HepG2 (cell line): ENCODE results near the gene GARIN3. TPM values are rescaled to one million over a fixed set of nuclear protein-coding genes. Genes with fewer than 3 reads are reported as not detected.

Experiments
- ATAC-seq: fragments of 200-7000 bp; cut with Tn5 transposase; 3 replicates; pipeline ENCODE4 v1.9.1; 2020; ENCODE audit warnings: mild to moderate bottlenecking, moderate library complexity
- BruUV-seq: library from RNA; stranded (reverse); fragments of 400-500 nt; replicated peaks from 2 replicates; lab custom pipeline; 2021; lab: Mats Ljungman, UMichigan
- CTCF ChIA-PET: fragments of 300-600 bp; formaldehyde crosslinking; extraction: SDS; loops from one replicate; lab custom pipeline; 2021; ENCODE audit warnings: low total read pairs, inconsistent platforms, low intra/inter-chr PET ratio; lab: Yijun Ruan, JAX
- POLR2A ChIA-PET: fragments of 350-600 bp; sonication (Branson Sonifier 250); formaldehyde crosslinking; loops from one replicate; lab custom pipeline; 2020; ENCODE audit warnings: antibody characterized with exemption, inconsistent platforms; lab: Yijun Ruan, JAX
- DNase-seq: peaks from one replicate; pipeline ENCODE4 v3.0.0-alpha.2; 2015; ENCODE audit warnings: low spot score
- FAIRE-seq: peaks from 3 replicates; lab custom pipeline; 2011; peaks lifted over from hg19 to GRCh38; lab: Jason Lieb, UNC
- H2AFZ ChIP-seq: one replicate; pipeline ENCODE4 v1.6.1; 2011; ENCODE audit warnings: low read length, inconsistent platforms
- H3K27ac ChIP-seq: fragments of 300-600 bp; 3 replicates; pipeline ENCODE4 v1.8.0; 2011; ENCODE audit warnings: mixed run types, mild to moderate bottlenecking, mixed read lengths, low read length, inconsistent platforms; ENCODE audit not compliant: insufficient read depth; ENCODE audit errors: extremely low read length
- H3K27me3 ChIP-seq, 2 experiments: fragments of 200-600 bp in 1 of 2; 2 replicates in 1 of 2; 3 replicates in 1 of 2; pipeline versions ENCODE4 v1.6.0 to v1.8.0; 2011; ENCODE audit warnings: low read length in 2 of 2, mild to moderate bottlenecking in 2 of 2, moderate library complexity in 2 of 2, inconsistent platforms in 1 of 2; ENCODE audit not compliant: insufficient read depth in 2 of 2, control insufficient read depth in 1 of 2
- H3K36me3 ChIP-seq, 2 experiments: fragments of 200-600 bp in 1 of 2; replicated peaks in 1 of 2; 2 replicates in 1 of 2; 3 replicates in 1 of 2; pipeline versions ENCODE4 v1.5.1 to v1.8.0; 2011; ENCODE audit warnings: low read length in 2 of 2, inconsistent platforms in 1 of 2; ENCODE audit not compliant: insufficient read depth in 2 of 2, control insufficient read depth in 1 of 2
- H3K4me1 ChIP-seq: 2 replicates; pipeline ENCODE4 v1.5.1; 2012; ENCODE audit warnings: low read length, inconsistent platforms; ENCODE audit not compliant: insufficient read depth
- H3K4me2 ChIP-seq: 2 replicates; pipeline ENCODE4 v1.6.0; 2011; ENCODE audit warnings: low read depth, low read length, inconsistent platforms
- H3K4me3 ChIP-seq, 3 experiments: fragments of 200-600 bp in 1 of 3; sonication (generic), shearing (Covaris generic) in 1 of 3; replicated peaks in 1 of 3; 2 replicates each; pipeline ENCODE4 v1.5.1; 2011 to 2016; ENCODE audit warnings: low read length in 3 of 3, inconsistent platforms in 2 of 3, low read depth in 2 of 3, mild to moderate bottlenecking in 2 of 3, control low read depth in 1 of 3, mixed read lengths in 1 of 3; ENCODE audit not compliant: insufficient read depth in 1 of 3
- H3K79me2 ChIP-seq: one replicate; pipeline ENCODE4 v1.6.1; 2011; ENCODE audit warnings: low read length, inconsistent platforms; ENCODE audit not compliant: insufficient read depth
- H3K9ac ChIP-seq: 2 replicates; pipeline ENCODE4 v1.6.0; 2011; ENCODE audit warnings: mild to moderate bottlenecking, low read depth, low read length, inconsistent platforms; ENCODE audit not compliant: insufficient read depth
- H3K9me3 ChIP-seq: 2 replicates; pipeline ENCODE4 v1.5.1; 2012; ENCODE audit warnings: mild to moderate bottlenecking, low read length
- H4K20me1 ChIP-seq: 2 replicates; pipeline ENCODE4 v1.6.0; 2011; ENCODE audit warnings: inconsistent platforms, mild to moderate bottlenecking, low read length, moderate library complexity; ENCODE audit not compliant: insufficient read depth
- ETV5 ChIP-seq: IDR thresholded peaks from 2 replicates; pipeline ENCODE4 v1.6.1; 2018; ENCODE audit warnings: missing biosample characterization, missing genetic modification reagents, inconsistent platforms, borderline replicate concordance
- IKZF4 ChIP-seq: sonication (generic); formaldehyde crosslinking; IDR thresholded peaks from 2 replicates; pipeline ENCODE4 v1.5.1; 2020; ENCODE audit warnings: borderline replicate concordance, mild to moderate bottlenecking, low read depth, missing genetic modification reagents; ENCODE audit errors: not compliant biosample characterization
- PCBP2 ChIP-seq: fragments of 200-400 bp; formaldehyde crosslinking; optimal IDR thresholded peaks from 2 replicates; pipeline ENCODE3; 2018; ENCODE audit warnings: low read length, low read depth; ENCODE audit not compliant: poor library complexity, severe bottlenecking
- THAP7 ChIP-seq: sonication (generic); formaldehyde crosslinking; IDR thresholded peaks from 2 replicates; pipeline ENCODE4 v1.8.1; 2023; ENCODE audit warnings: mild to moderate bottlenecking, missing genetic modification reagents
- ZBTB3 ChIP-seq: sonication (generic); formaldehyde crosslinking; IDR thresholded peaks from 2 replicates; pipeline ENCODE4 v1.4.0; 2020; ENCODE audit warnings: low read depth, mild to moderate bottlenecking, moderate library complexity, missing genetic modification reagents, borderline replicate concordance
- ZBTB42 ChIP-seq: sonication (generic); formaldehyde crosslinking; IDR thresholded peaks from 2 replicates; pipeline ENCODE4 v1.5.0; 2020; ENCODE audit warnings: mild to moderate bottlenecking, missing genetic modification reagents
- ZKSCAN8 ChIP-seq: IDR thresholded peaks from 2 replicates; pipeline ENCODE4 v1.6.1; 2016; ENCODE audit warnings: borderline replicate concordance, missing genetic modification reagents, missing compliant biosample characterization
- ZNF414 ChIP-seq: sonication (generic); formaldehyde crosslinking; IDR thresholded peaks from 2 replicates; pipeline ENCODE4 v1.5.0; 2020; ENCODE audit warnings: missing genetic modification reagents
- ZNF746 ChIP-seq: sonication (generic); formaldehyde crosslinking; IDR thresholded peaks from 2 replicates; pipeline ENCODE4 v1.8.0; 2022; ENCODE audit warnings: mild to moderate bottlenecking, missing genetic modification reagents
- ZNF891 ChIP-seq: sonication (generic); formaldehyde crosslinking; IDR thresholded peaks from 2 replicates; pipeline ENCODE4 v1.5.0; 2020; ENCODE audit warnings: mild to moderate bottlenecking, missing genetic modification reagents
- WGBS: methylation state at CpG from one replicate; pipeline ENCODE4 v1.1.6; 2017; ENCODE audit warnings: low lambda C conversion rate; 5-methylcytosine and 5-hydroxymethylcytosine counted together
- in situ Hi-C: cut with HindIII; loops from 2 replicates; pipeline ENCODE4 v1.10.0; 2017; ENCODE audit warnings: low pct_unique_long_range_greater_than_20kb; ENCODE audit not compliant: extremely low pct_ligation_motif_present
- intact Hi-C: fragments of 100-400 bp; cut with micrococcal nuclease; formaldehyde crosslinking; loops from one replicate; pipeline ENCODE4 v1.10.0; 2022; ENCODE audit not compliant: unreplicated experiment
- polyA plus RNA-seq, 8 experiments: library from polyadenylated mRNA; depleted of rRNA in 3 of 8; stranded (reverse) in 7 of 8; unstranded in 1 of 8; fragments of >200 nt; fragmentation: Illumina TruSeq in 4 of 8; extraction: Trizol in 4 of 8; gene quantifications; 2 replicates each; pipeline versions ENCODE4 v1.2.1 to v1.2.3, GENCODE V29; 2011 to 2016; ENCODE audit warnings: low read depth in 4 of 8, missing spikeins in 1 of 8, mixed read lengths in 1 of 8; ENCODE audit not compliant: insufficient read depth in 1 of 8
- total RNA-seq, 5 experiments: library from RNA; depleted of rRNA; stranded (reverse); fragments of >200 nt; fragmentation: Illumina TruSeq; extraction: Trizol; gene quantifications; 2 replicates each; pipeline ENCODE4 v1.2.3, GENCODE V29; 2016; ENCODE audit warnings: low read depth in 1 of 5
- TF ChIP-seq, protein P1 (sequence below): IDR thresholded peaks from 2 replicates; pipeline ENCODE4 v1.6.1; 2012; ENCODE audit warnings: inconsistent platforms
- TF ChIP-seq, protein P2 (sequence below): sonication (generic); formaldehyde crosslinking; IDR thresholded peaks from 2 replicates; pipeline ENCODE4 v1.8.0; 2022; ENCODE audit warnings: mild to moderate bottlenecking, missing genetic modification reagents, borderline replicate concordance
- TF ChIP-seq, protein P3 (sequence below): sonication (generic); formaldehyde crosslinking; IDR thresholded peaks from 2 replicates; pipeline ENCODE4 v1.5.0; 2020; ENCODE audit warnings: mild to moderate bottlenecking, missing genetic modification reagents, moderate library complexity

Gene GARIN3
- total and polyA plus RNA-seq, 2 of the 13 experiments (the other 11 are each of a cell fraction or from before 2014, with no cell fraction given), result not detected

GRCh38 chr5:157177953-157178352 lies 11.9 kb upstream of the GARIN3 start:
- ChIA-PET POLR2A (no interaction called here), CTCF (no interaction called here)
- FAIRE-seq (no peak), ATAC-seq (no peak), DNase-seq (no peak)
- H4K20me1 ChIP-seq, result no peaks in the 10 kb centered on the region
- H2AFZ ChIP-seq, result no peak overlapping the region
- H3K27me3 ChIP-seq, result no peaks in the 10 kb centered on the region
- no peaks in the 10 kb centered on the region for H3K79me2 ChIP-seq
- intact Hi-C loops (no loop called here), in situ Hi-C loops (no loop called here)
- no peaks in the 10 kb centered on the region for H3K36me3 ChIP-seq
- H3K27ac ChIP-seq, result no peak overlapping the region
- BruUV-seq, result no TSS peak
- 1% methylated on average over 6 of the region's 6 CpGs for WGBS
- H3K9ac ChIP-seq, result no peak overlapping the region
- no peaks in the 10 kb centered on the region for H3K4me1 ChIP-seq
- no peak overlapping the region for H3K4me3 ChIP-seq
- no peaks in the 10 kb centered on the region for H3K9me3 ChIP-seq
- TF ChIP-seq, protein P1, sequence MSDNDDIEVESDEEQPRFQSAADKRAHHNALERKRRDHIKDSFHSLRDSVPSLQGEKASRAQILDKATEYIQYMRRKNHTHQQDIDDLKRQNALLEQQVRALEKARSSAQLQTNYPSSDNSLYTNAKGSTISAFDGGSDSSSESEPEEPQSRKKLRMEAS, result no peak
- TF ChIP-seq ZKSCAN8 (CRISPR knock-in tag) (no peak), ZBTB42 (CRISPR knock-in tag) (no peak)
- TF ChIP-seq, protein P2, sequence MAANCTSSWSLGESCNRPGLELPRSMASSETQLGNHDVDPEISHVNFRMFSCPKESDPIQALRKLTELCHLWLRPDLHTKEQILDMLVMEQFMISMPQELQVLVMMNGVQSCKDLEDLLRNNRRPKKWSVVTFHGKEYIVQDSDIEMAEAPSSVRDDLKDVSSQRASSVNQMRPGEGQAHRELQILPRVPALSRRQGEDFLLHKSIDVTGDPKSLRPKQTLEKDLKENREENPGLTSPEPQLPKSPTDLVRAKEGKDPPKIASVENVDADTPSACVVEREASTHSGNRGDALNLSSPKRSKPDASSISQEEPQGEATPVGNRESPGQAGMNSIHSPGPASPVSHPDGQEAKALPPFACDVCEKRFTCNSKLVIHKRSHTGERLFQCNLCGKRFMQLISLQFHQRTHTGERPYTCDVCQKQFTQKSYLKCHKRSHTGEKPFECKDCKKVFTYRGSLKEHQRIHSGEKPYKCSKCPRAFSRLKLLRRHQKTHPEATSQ (CRISPR knock-in tag), result no peak
- no peak overlapping the region for H3K4me2 ChIP-seq

- DNase-seq (no peak), FAIRE-seq (no peak)
- no peaks in the 10 kb centered on the region for H3K27me3 ChIP-seq
- no peaks in the 10 kb centered on the region for H3K36me3 ChIP-seq
- no peaks in the 10 kb centered on the region for H3K9me3 ChIP-seq
- no peak overlapping the region for H3K27ac ChIP-seq
- POLR2A ChIA-PET, result no interaction called here
- intact Hi-C loops, result no loop called here
- TF ChIP-seq ETV5 (CRISPR knock-in tag) (no peak), ZNF414 (no peak), ZNF746 (CRISPR knock-in tag) (no peak), ZBTB3 (CRISPR knock-in tag) (no peak), PCBP2 (no peak), IKZF4 (CRISPR knock-in tag) (no peak), THAP7 (CRISPR knock-in tag) (no peak), ZNF891 (CRISPR knock-in tag) (no peak)
- TF ChIP-seq, protein P3, sequence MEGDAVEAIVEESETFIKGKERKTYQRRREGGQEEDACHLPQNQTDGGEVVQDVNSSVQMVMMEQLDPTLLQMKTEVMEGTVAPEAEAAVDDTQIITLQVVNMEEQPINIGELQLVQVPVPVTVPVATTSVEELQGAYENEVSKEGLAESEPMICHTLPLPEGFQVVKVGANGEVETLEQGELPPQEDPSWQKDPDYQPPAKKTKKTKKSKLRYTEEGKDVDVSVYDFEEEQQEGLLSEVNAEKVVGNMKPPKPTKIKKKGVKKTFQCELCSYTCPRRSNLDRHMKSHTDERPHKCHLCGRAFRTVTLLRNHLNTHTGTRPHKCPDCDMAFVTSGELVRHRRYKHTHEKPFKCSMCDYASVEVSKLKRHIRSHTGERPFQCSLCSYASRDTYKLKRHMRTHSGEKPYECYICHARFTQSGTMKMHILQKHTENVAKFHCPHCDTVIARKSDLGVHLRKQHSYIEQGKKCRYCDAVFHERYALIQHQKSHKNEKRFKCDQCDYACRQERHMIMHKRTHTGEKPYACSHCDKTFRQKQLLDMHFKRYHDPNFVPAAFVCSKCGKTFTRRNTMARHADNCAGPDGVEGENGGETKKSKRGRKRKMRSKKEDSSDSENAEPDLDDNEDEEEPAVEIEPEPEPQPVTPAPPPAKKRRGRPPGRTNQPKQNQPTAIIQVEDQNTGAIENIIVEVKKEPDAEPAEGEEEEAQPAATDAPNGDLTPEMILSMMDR (CRISPR knock-in tag), result no peak
- TF ChIP-seq, all 625 proteins: peak for 0
- Histone ChIP-seq H3K79me2 (no peaks in the 10 kb centered on the region), H3K4me1 (no peaks in the 10 kb centered on the region), H3K9ac (no peak overlapping the region), H4K20me1 (no peaks in the 10 kb centered on the region), H3K4me2 (no peak overlapping the region), H2AFZ (no peak overlapping the region), H3K4me3 (no peak overlapping the region)
- in situ Hi-C loops, result no loop called here
- ATAC-seq, result no peak
- WGBS, result 80% methylated on average over 7 of the region's 8 CpGs
- CTCF ChIA-PET, result no interaction called here
- BruUV-seq, result no TSS peak
Measured at GRCh38 chr5:157175071-157175612, 9.1 kb upstream of the GARIN3 start.
